Nephron progenitor cell (in vitro differentiated cells): ENCODE results near the gene C17orf113.
A peak's percentile ranks its signal among the peaks of the same experiment; 100 is the strongest.
"Not testable (repeated sequence)": the region's sequence is repeated elsewhere in the genome, so short reads cannot be mapped to it uniquely, and the experiment has no call there.

Source experiments
- DNase-seq: peaks from one replicate; pipeline ENCODE4 v3.0.0; 2021
- H3K27ac Mint-ChIP-seq: 2 replicates; pipeline ENCODE4 v1.8.0; 2021; ENCODE audit warnings: mild to moderate bottlenecking, moderate library complexity, mixed read lengths
- H3K27me3 Mint-ChIP-seq: 2 replicates; pipeline ENCODE4 v1.8.0; 2021; ENCODE audit warnings: mild to moderate bottlenecking, low read depth, mixed read lengths; ENCODE audit not compliant: poor library complexity
- H3K36me3 Mint-ChIP-seq: 2 replicates; pipeline ENCODE4 v1.8.0; 2021; ENCODE audit warnings: low read depth, mixed read lengths
- H3K4me1 Mint-ChIP-seq: 2 replicates; pipeline ENCODE4 v1.8.0; 2021; ENCODE audit warnings: mixed read lengths
- H3K4me3 Mint-ChIP-seq: 2 replicates; pipeline ENCODE4 v1.8.0; 2021; ENCODE audit warnings: mild to moderate bottlenecking, moderate library complexity, mixed read lengths
- H3K9me3 Mint-ChIP-seq: 2 replicates; pipeline ENCODE4 v1.8.0; 2021; ENCODE audit warnings: mild to moderate bottlenecking, moderate library complexity, mixed read lengths
- TF ChIP-seq, protein P1 (sequence below): fragments of 200-600 bp; sonication (generic); IDR thresholded peaks from 2 replicates; pipeline ENCODE4 v1.5.0; 2021; ENCODE audit warnings: antibody characterized with exemption

Gene C17orf113

DNA sequence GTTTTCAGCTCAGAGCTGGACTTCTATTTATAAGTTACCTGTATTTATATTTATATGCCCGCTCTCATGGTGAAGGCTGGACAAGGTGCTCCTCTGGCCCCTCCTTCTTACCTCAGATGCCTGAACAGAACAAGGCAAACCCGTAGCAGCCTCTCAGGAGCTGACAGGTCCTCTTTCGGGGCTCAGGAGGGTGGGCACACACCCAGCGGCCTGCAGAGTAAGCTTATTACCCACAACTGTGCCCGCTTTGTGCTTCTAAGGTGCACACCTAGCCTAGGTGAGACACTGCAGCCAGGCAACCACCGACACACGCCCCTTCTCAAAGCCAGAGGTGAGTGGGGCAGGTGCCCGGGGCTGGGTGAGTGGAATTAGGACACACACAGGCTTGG, 25.2 kb downstream of the C17orf113 start:
- Mint-ChIP-seq H3K36me3 (peaks cover 21% of the 10 kb centered on the region), H3K27me3 (peaks cover 2% of the 10 kb centered on the region), H3K4me1 (peaks cover 66% of the 10 kb centered on the region), H3K27ac (no peak overlapping the region), H3K4me3 (no peak overlapping the region), H3K9me3 (no peaks in the 10 kb centered on the region)
- TF ChIP-seq, protein P1, sequence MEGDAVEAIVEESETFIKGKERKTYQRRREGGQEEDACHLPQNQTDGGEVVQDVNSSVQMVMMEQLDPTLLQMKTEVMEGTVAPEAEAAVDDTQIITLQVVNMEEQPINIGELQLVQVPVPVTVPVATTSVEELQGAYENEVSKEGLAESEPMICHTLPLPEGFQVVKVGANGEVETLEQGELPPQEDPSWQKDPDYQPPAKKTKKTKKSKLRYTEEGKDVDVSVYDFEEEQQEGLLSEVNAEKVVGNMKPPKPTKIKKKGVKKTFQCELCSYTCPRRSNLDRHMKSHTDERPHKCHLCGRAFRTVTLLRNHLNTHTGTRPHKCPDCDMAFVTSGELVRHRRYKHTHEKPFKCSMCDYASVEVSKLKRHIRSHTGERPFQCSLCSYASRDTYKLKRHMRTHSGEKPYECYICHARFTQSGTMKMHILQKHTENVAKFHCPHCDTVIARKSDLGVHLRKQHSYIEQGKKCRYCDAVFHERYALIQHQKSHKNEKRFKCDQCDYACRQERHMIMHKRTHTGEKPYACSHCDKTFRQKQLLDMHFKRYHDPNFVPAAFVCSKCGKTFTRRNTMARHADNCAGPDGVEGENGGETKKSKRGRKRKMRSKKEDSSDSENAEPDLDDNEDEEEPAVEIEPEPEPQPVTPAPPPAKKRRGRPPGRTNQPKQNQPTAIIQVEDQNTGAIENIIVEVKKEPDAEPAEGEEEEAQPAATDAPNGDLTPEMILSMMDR: no peak
- no peak for DNase-seq

DNA sequence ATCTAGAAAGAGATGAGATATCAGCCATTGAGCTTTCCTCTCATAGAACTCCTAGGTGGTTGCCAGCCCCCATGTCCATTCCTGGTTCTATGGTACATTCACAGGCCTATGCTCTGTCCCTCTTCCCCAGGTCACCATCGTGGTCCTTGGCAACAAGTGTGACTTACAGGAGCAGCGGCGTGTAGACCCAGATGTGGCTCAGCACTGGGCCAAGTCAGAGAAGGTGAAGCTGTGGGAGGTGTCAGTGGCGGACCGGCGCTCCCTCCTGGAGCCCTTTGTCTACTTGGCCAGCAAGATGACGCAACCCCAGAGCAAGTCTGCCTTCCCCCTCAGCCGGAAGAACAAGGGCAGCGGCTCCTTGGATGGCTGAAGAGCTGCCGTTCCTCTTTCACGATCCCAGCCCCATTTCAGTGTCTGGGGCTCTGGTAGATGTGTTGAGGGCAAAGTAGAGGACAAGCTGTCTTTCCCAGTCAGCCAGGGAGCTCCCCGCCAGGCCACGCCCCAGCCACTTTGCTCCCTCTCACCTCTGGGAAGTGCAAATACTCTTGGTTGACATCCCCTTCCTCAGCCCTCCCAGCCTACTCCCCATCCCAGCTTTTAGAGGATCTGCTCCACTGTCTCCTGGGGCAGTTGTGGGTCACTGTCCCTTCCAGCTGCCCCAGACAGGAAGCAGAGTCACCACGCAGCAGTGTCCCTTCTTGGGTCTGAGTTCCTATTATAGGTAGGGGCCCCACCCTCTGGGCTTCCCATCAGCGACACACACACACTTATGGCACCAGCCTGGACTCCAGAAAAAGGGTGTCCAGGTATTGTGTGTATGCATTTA, 26.7 kb downstream of the C17orf113 start:
- H3K9me3 Mint-ChIP-seq: no peaks in the 10 kb centered on the region
- peaks cover 2% of the 10 kb centered on the region for H3K27me3 Mint-ChIP-seq
- H3K4me1 Mint-ChIP-seq: peaks cover 69% of the 10 kb centered on the region
- no peak overlapping the region for H3K4me3 Mint-ChIP-seq
- TF ChIP-seq, protein P1: no peak
- H3K36me3 Mint-ChIP-seq: peaks cover 17% of the 10 kb centered on the region
- no peak for DNase-seq
- H3K27ac Mint-ChIP-seq: peak overlapping the region; percentile 71

DNA sequence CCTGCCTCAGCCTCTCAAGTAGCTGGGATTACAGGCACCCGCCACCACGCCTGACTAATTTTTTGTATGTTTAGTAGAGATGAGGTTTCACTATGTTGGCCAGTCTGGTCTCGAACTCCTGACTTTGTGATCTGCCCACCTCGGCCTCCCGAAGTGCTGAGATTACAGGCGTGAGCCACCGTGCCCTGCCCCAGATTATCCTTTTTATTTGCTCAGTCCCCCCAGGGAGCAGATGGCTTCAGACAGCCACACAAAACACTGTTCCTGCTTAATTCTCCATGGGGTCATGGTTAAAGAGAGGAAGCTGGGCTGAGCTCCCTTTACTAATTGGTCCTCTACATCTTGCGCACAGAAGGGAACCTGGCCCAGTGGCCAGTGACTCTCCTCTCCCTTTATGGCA, 29.6 kb downstream of the C17orf113 start:
- H3K27ac Mint-ChIP-seq, DNase-seq, H3K9me3 Mint-ChIP-seq, H3K27me3 Mint-ChIP-seq: not testable (repeated sequence)
- peaks cover 58% of the 10 kb centered on the region for H3K4me1 Mint-ChIP-seq
- H3K4me3 Mint-ChIP-seq: peak overlapping the region; percentile 99
- peaks cover 17% of the 10 kb centered on the region for H3K36me3 Mint-ChIP-seq

GRCh38 chr17:42019509-42020404, 30.6 kb downstream of the C17orf113 start, which contains the start of gene NKIRAS2:
NKIRAS2 (plus strand) TSS chr17:42020090; CDS start chr17:42021578, 1,488 bp downstream.
- peak within 1 kb of the TSS; percentile 58 for H3K27ac Mint-ChIP-seq
- DNase-seq: peak; percentile 97
- H3K27me3 Mint-ChIP-seq: no peaks in the 10 kb centered on the region
- H3K9me3 Mint-ChIP-seq: no peaks in the 10 kb centered on the region
- H3K4me1 Mint-ChIP-seq: peaks cover 60% of the 10 kb centered on the region
- peaks cover 18% of the 10 kb centered on the region for H3K36me3 Mint-ChIP-seq
- H3K4me3 Mint-ChIP-seq: peak within 1 kb of the TSS; percentile 99
- TF ChIP-seq, protein P1: peak; percentile 90

DNA sequence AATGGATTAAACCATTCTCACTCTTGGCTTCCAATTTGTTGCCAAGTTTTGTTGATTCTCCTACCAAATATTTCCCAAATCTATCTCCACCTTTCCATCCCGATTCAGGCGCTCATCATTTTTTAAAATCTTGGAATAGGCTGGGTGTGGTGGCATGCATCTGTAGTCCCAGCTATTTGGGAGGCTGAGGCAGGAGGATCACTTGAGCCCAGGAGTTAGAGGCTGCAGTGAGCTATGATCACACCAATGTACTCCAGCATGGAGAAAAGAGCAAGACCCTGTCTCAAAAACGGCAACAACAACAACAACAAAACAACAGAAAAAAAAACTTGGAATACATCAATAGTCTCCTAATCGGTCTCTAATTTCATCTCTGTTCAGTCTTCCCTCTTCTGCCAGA, 31.4 kb downstream of the C17orf113 start:
- peak overlapping the region; percentile 99 for H3K4me3 Mint-ChIP-seq
- H3K36me3 Mint-ChIP-seq: peaks cover 16% of the 10 kb centered on the region
- DNase-seq: no peak
- H3K27me3 Mint-ChIP-seq: no peaks in the 10 kb centered on the region
- no peaks in the 10 kb centered on the region for H3K9me3 Mint-ChIP-seq
- H3K27ac Mint-ChIP-seq: no peak overlapping the region
- TF ChIP-seq, protein P1: no peak
- H3K4me1 Mint-ChIP-seq: peaks cover 57% of the 10 kb centered on the region

DNA sequence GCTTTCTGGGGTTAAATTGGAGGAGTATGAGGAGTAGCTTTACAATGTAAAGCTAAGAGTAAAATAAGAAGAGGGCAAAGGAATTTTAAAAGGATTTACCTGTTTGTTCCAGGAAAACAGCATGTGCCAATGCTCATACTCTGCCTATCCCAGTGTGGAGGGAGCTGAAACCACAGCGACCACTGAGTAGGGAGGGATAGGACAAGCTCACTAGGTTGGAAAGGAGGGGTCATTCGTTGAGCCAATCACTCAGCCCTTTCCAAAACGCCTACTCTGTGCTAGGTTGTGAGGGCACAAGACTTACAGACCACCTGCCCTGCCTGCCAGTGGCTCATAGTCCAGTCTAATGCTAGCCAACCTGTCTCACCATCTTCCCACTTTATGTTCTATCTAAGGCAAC, 32.1 kb downstream of the C17orf113 start:
- TF ChIP-seq, protein P1: no peak
- H3K4me1 Mint-ChIP-seq: peaks cover 61% of the 10 kb centered on the region
- H3K27me3 Mint-ChIP-seq: peaks cover 2% of the 10 kb centered on the region
- peak overlapping the region; percentile 99 for H3K27ac Mint-ChIP-seq
- H3K4me3 Mint-ChIP-seq: peak overlapping the region; percentile 99
- H3K9me3 Mint-ChIP-seq: no peaks in the 10 kb centered on the region
- peaks cover 18% of the 10 kb centered on the region for H3K36me3 Mint-ChIP-seq
- no peak for DNase-seq
